Activated CD8-positive, alpha-beta memory T cell treated with anti-CD3 and anti-CD28 coated beads for 4 hours (primary cell): ENCODE measurements around the gene DHX8.

Experiments
- DNase-seq, 2 donors: peaks; one replicate each; pipeline ENCODE4 v3.0.0-alpha.2; 2020; ENCODE audit warnings: low read depth in 2 of 2

DHX8 gene

DNA sequence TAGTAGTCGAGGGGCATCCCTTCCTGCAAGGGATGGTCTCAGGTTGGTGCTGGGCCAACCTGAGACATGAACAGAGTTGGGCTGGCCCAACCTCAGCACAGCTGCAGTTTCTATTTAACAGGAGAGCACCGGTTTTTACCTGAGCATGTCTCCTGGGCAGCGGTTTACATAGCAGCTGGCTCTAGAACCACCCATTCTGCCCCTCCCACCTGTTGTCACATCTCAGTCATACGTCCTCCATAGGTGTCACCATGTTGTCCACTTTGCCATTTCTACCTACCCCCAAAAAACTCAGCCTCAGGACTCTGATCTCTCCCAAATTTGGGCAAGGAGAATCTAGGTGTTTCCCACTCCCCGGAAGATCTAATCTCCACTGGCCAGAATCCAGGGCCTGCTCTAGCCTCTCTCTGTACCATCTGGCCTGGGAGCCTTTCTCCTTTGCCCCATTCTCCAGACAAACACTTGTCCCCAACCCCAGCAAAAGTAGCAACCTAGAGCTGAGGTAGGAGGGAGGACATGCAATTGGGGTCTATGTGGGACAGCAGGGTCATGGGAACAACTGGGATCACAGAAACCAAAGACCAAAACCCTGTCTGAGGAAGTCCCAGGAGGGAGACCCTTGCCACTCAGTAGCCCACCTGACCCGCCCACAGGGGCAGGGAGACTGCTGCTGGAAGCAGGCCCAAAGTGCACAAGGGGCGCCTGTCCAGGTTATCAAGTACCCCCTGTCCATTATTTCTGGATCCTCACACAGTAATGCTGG lies 43.3 kb downstream of the DHX8 start:
- no peak for DNase-seq

DNA sequence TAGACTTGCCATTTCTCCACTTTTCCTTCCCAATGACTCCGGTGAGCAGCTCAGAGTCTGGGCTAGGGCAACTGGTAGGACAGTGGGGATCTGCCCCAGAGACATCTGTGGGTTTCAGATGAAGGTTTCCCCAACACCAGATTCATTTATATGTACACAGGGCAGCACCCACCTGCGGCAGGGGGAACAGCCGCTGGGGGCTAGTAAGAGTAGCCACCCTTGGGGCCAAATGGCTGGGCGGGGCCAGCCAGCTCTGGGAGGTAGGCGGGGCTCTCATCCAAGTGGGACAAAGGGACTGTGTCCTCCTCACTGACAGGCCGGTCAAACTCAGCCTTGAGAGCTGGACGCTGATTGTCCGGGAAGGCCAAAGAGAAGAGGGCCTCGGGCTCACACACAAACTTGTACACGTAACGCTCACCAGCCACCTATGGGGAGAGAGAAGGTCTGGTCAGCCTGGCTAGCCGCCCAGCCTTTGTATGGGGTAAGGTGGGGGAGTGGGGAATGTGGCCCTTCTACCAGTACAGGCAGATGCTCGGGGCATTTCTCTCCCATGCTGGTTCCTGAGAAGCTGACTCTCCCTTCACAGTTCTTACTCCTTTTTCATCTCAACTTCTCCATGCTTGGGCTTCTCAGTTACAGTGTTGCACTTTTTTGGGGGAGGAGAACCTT lies 44.7 kb downstream of the DHX8 start:
- DNase-seq: no peak

GRCh38 chr17:43528988-43529814 lies 45.4 kb downstream of the DHX8 start:
- no peak for DNase-seq

- DNase-seq: no peak
These were observed 46.1 kb downstream of the DHX8 start for GRCh38 chr17:43529947-43530287.

DNA sequence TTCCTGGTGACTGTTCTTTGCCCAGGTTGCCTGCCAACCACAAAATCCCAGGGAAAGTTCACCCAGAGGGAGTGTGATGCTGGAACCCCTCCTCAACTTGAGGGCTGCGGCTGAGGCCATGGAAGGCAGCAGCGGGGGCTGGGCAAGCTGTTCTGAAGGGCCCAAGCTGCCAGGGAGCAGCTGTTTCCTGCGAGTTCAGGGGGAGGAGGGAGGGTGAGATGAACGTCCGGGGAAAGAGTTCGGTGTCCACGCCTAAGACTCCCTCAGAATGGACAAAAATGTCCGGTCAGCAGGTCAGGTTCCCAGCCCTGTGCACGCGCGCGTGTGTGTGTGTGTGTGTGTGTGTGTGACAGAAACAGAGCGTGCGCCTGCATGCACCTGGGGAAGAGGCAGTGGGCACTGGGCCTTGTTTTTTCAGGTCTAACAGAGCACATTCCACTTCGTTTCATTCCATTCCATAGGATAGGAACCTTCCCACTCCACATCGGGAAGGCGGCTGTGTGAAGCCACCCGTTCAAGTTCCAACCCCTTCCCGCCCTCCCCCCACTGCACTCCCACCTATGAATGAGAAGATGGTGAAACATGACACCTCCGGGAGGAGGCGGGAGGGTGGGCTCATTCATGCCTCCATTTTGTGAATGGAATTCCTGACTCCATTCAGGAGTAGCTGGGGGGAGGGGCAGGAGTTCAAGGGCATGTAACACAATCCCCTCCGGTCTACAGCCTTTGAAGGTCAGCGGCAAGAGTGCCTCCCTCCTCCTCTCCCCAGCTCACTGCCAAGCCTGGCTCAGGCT lies 46.7 kb downstream of the DHX8 start:
- no peak for DNase-seq

GRCh38 chr17:43531082-43531378 lies 47.3 kb downstream of the DHX8 start:
- DNase-seq: no peak

DNA sequence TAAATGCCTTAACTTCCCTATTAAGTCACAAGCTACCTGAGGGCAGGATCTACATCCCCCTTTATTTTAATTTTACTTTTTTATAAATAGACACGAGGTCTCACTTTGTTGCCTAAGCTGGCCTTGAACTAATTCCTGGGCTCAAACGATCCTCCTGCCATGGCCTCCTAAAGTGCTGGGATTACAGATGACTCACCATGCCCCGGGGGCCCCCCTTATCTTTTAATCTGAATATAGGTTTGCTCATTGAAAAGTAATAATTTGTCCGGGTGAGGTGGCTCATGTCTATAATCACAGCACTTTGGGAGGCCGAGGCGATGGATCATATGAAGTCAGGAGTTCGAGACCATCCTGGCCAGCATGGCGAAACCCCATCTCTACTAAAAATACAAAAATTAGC lies 48.2 kb downstream of the DHX8 start:
- DNase-seq: no peak

- no peak for DNase-seq
These were observed 48.8 kb downstream of the DHX8 start for GRCh38 chr17:43532581-43532980.

DNA sequence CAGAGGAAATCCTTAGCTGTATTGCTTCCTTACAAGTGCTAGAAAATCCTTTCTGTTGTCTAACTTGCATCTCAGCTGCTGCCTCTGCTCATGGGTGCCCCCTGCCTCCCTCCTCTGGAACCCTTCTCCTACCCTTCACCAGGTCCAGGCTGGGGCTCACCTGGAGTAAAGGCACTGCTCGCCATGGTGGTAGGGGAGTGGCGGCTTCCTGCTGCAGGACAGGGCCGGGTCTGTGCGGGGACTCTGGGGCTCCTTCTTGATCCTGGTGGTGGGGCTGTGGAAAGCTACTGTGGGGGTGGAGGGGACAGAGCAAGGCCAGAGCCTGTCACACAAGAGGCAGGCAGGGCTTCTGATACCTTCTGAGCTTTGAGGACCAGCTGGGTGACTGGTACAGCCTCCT lies 49.9 kb downstream of the DHX8 start:
- no peak for DNase-seq

DNA sequence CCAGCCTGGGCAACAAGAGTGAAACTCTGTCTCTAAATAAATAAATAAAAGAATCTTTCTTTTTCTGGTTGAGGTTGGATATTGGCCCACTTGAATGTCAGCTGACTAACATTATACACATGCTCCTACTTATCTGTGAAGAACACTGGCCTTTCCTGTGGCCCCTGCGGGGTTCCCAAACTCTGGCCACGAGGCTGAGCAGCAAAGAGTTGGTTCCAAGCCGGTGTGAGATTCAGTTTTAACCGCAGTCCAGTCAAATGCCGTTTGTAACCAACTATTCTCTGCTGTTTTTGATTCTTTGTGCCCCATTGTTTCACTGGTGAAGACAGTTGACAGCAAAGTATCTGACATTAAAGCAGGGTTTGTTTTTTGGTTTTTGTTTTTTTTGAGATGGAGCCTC lies 51.1 kb downstream of the DHX8 start:
- no peak for DNase-seq

GRCh38 chr17:43536236-43536992 lies 52.6 kb downstream of the DHX8 start:
- no peak for DNase-seq

GRCh38 chr17:43540821-43541674 lies 57.3 kb downstream of the DHX8 start:
- DNase-seq: no peak

GRCh38 chr17:43542859-43543258 lies 59.1 kb downstream of the DHX8 start:
- no peak for DNase-seq

DNA sequence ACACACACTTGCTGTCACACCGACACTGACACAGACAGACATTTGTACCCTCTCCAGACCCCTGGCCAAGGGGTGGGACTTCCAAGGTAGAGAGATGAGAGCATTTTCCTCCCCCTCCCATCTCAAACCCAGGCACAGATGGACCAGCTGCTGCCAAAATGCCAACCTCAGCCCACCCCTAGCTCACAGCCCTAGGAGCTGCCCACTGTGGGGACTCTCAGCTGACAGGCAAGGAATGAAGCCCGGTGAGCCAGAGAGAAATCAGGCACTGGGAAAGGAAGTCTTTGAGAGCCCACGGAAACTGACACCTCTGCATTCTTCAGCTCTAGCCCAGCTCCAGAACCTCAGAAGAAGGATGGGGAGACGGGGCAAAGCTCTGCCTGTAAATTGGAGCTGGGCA lies 59.5 kb downstream of the DHX8 start:
- DNase-seq: no peak

- DNase-seq: no peak
These were observed 60.2 kb downstream of the DHX8 start for GRCh38 chr17:43543771-43544575.

GRCh38 chr17:43545383-43545632 lies 61.5 kb downstream of the DHX8 start:
- DNase-seq: no peak

DNA sequence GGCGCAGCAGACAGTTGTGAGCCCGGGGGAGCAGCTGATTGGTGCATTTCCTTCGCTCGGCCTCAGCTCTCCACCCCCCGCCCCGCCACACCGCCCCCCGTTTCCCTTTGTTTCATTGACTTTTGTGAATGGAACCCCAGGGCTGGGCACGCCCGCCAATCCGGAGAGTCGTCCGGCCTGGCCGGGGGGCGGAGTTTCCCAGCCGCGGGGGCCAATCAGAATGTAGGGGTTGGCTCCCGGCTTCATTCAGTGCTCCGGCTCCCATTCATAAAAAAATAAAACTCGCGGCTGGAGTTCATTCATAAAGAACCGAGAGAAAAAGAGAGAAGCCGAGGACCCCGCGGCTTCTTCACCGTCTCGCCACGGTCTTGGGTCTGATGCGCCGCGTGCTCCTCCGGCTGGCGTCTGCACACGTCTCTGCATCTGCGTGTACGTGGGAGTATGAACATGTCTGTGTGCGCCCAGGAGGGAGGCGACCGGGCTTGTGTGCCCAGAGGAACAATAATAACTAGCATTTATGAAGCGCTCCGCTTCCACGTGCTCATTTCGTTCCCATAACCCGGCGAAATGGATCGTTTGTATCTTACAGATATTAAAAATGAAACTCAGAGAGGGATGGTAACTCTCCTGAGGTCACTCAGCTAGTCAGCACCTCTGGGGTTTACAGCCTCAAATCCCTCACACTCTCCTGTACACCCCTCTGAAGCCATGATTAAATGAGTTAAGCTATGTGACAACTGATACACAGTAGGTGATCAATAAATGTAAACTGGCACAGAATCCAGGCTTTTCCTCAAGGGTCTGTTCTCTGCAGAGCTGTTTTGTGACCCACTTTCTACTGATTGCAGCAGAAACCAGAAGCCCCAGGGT lies 62.8 kb downstream of the DHX8 start, which contains the start of gene ETV4:
Gene ETV4 (minus strand): TSS at position 22 of the 870 bp plus-strand sequence. CDS start 723 bp downstream, outside the sequence.
- DNase-seq: peak; percentile 69 to 76

- no peak for DNase-seq
These were observed 63.4 kb downstream of the DHX8 start for GRCh38 chr17:43547189-43547550.
